ENCODE measurements around the gene DLL4.

DLL4 gene

GRCh38 chr15:40911693-40912092 lies 17.4 kb upstream of the DLL4 start:
- no peak overlapping the region for H3K4me3 ChIP-seq (ENCODE audit: low read depth, low read length)
- no peak for DNase-seq (ENCODE audit: low read depth)
- no peak for TF ChIP-seq CTCF (IDR thresholded peaks at IDR 0.05; ENCODE audit: low read depth, low read length, missing control alignments)
- in situ Hi-C loops (cut with HindIII; ENCODE audit: low sequenced_read_pairs): no loop called here

- in situ Hi-C loops (cut with HindIII; ENCODE audit: low sequenced_read_pairs): no loop called here
- no peak for DNase-seq (ENCODE audit: low read depth)
- no peak overlapping the region for H3K4me3 ChIP-seq (ENCODE audit: low read depth, low read length)
- TF ChIP-seq CTCF (IDR thresholded peaks at IDR 0.05; ENCODE audit: low read depth, low read length, missing control alignments): no peak
Observed at GRCh38 chr15:40912478-40912877, 16.7 kb upstream of the DLL4 start.

GRCh38 chr15:40914013-40914412 lies 15.1 kb upstream of the DLL4 start:
- in situ Hi-C loops (cut with HindIII; ENCODE audit: low sequenced_read_pairs): no loop called here
- no peak for TF ChIP-seq CTCF (IDR thresholded peaks at IDR 0.05; ENCODE audit: low read depth, low read length, missing control alignments)
- no peak overlapping the region for H3K4me3 ChIP-seq (ENCODE audit: low read depth, low read length)
- no peak for DNase-seq (ENCODE audit: low read depth)

GRCh38 chr15:40914486-40914885 lies 14.7 kb upstream of the DLL4 start:
- DNase-seq (ENCODE audit: low read depth): no peak
- TF ChIP-seq CTCF (IDR thresholded peaks at IDR 0.05; ENCODE audit: low read depth, low read length, missing control alignments): no peak
- no peak overlapping the region for H3K4me3 ChIP-seq (ENCODE audit: low read depth, low read length)
- in situ Hi-C loops (cut with HindIII; ENCODE audit: low sequenced_read_pairs): no loop called here

GRCh38 chr15:40915116-40915661 lies 14.0 kb upstream of the DLL4 start:
- no peak for TF ChIP-seq CTCF (IDR thresholded peaks at IDR 0.05; ENCODE audit: low read depth, low read length, missing control alignments)
- DNase-seq (ENCODE audit: low read depth): no peak
- in situ Hi-C loops (cut with HindIII; ENCODE audit: low sequenced_read_pairs): no loop called here
- H3K4me3 ChIP-seq (ENCODE audit: low read depth, low read length): no peak overlapping the region

- no peak overlapping the region for H3K4me3 ChIP-seq (ENCODE audit: low read depth, low read length)
- no peak for DNase-seq (ENCODE audit: low read depth)
- TF ChIP-seq CTCF (IDR thresholded peaks at IDR 0.05; ENCODE audit: low read depth, low read length, missing control alignments): no peak
- in situ Hi-C loops (cut with HindIII; ENCODE audit: low sequenced_read_pairs): no loop called here
Observed at GRCh38 chr15:40915679-40916078, 13.5 kb upstream of the DLL4 start.

- no peak overlapping the region for H3K4me3 ChIP-seq (ENCODE audit: low read depth, low read length)
- DNase-seq (ENCODE audit: low read depth): no peak
- in situ Hi-C loops (cut with HindIII; ENCODE audit: low sequenced_read_pairs): no loop called here
- TF ChIP-seq CTCF (IDR thresholded peaks at IDR 0.05; ENCODE audit: low read depth, low read length, missing control alignments): no peak
Observed at GRCh38 chr15:40917585-40917984, 11.6 kb upstream of the DLL4 start.

Measured in astrocyte of the cerebellum (primary cell).